ENCODE measurements around the gene VAV2.
A peak's percentile ranks its signal among the peaks of the same experiment; 100 is the strongest.
"Not testable (repeated sequence)": the region's sequence is repeated elsewhere in the genome, so short reads cannot be mapped to it uniquely, and the experiment has no call there.

VAV2 gene

GRCh38 chr9:133901184-133901835 lies 90.8 kb downstream of the VAV2 start:
- no peak overlapping the region for H2AFZ ChIP-seq (ENCODE audit: low read depth, low read length, severe bottlenecking)
- no peaks in the 10 kb centered on the region for H3K9me3 ChIP-seq (ENCODE audit: insufficient read depth, low read length)
- H3K27me3 ChIP-seq (ENCODE audit: low read length), result no peaks in the 10 kb centered on the region
- H3K9me2 ChIP-seq (replicated peaks; ENCODE audit: insufficient read depth, low read length), result no peaks in the 10 kb centered on the region
- H3K4me2 ChIP-seq (ENCODE audit: low read depth, low read length, poor library complexity, severe bottlenecking), result peak overlapping the region; percentile 44
- no peaks in the 10 kb centered on the region for H3K36me3 ChIP-seq (ENCODE audit: low read length)
- no peak overlapping the region for H3K4me3 ChIP-seq (ENCODE audit: insufficient read depth, low read length, poor library complexity, severe bottlenecking)
- H4K20me1 ChIP-seq (ENCODE audit: low read depth, low read length), result no peaks in the 10 kb centered on the region
- peak overlapping the region; percentile 75 for H3K27ac ChIP-seq (ENCODE audit: low read depth, low read length)
- peaks cover 77% of the 10 kb centered on the region for H3K79me2 ChIP-seq (ENCODE audit: insufficient read depth, low read length)
- peak overlapping the region; percentile 43 for H3K9ac ChIP-seq (ENCODE audit: low read length)
- no peak for TF ChIP-seq EZH2phosphoT487 (conservative IDR thresholded peaks at IDR 0.05; ENCODE audit: low read length)
- no peak for TF ChIP-seq CTCF (IDR thresholded peaks at IDR 0.05; ENCODE audit: insufficient read depth, low read length, poor library complexity, severe bottlenecking)
- H3F3A ChIP-seq (ENCODE audit: insufficient read depth), result 0 out of 2 replicates have a peak, but pooled peaks cover 8% of the 10 kb centered on the region

GRCh38 chr9:133897675-133898074 lies 94.4 kb downstream of the VAV2 start:
- Histone ChIP-seq H3F3A (ENCODE audit: insufficient read depth) (no peaks in the 10 kb centered on the region), H3K27me3 (ENCODE audit: low read length) (no peaks in the 10 kb centered on the region), H2AFZ (ENCODE audit: low read depth, low read length, severe bottlenecking) (no peak overlapping the region), H3K4me3 (ENCODE audit: insufficient read depth, low read length, poor library complexity, severe bottlenecking) (no peak overlapping the region), H3K36me3 (ENCODE audit: low read length) (no peaks in the 10 kb centered on the region), H3K9me3 (ENCODE audit: insufficient read depth, low read length) (no peaks in the 10 kb centered on the region), H3K27ac (ENCODE audit: low read depth, low read length) (no peak overlapping the region), H4K20me1 (ENCODE audit: low read depth, low read length) (no peaks in the 10 kb centered on the region), H3K4me2 (ENCODE audit: low read depth, low read length, poor library complexity, severe bottlenecking) (no peak overlapping the region), H3K9me2 (replicated peaks; ENCODE audit: insufficient read depth, low read length) (no peaks in the 10 kb centered on the region), H3K79me2 (ENCODE audit: insufficient read depth, low read length) (peaks cover 47% of the 10 kb centered on the region), H3K9ac (ENCODE audit: low read length) (no peak overlapping the region)
- no peak for TF ChIP-seq CTCF (IDR thresholded peaks at IDR 0.05; ENCODE audit: insufficient read depth, low read length, poor library complexity, severe bottlenecking)
- TF ChIP-seq EZH2phosphoT487 (conservative IDR thresholded peaks at IDR 0.05; ENCODE audit: low read length), result no peak

- H3K9me2 ChIP-seq (replicated peaks; ENCODE audit: insufficient read depth, low read length); H2AFZ ChIP-seq (ENCODE audit: low read depth, low read length, severe bottlenecking); H3K4me2 ChIP-seq (ENCODE audit: low read depth, low read length, poor library complexity, severe bottlenecking); H3K27ac ChIP-seq (ENCODE audit: low read depth, low read length); H3K27me3 ChIP-seq (ENCODE audit: low read length); H3K4me3 ChIP-seq (ENCODE audit: insufficient read depth, low read length, poor library complexity, severe bottlenecking); H3K9ac ChIP-seq (ENCODE audit: low read length); H4K20me1 ChIP-seq (ENCODE audit: low read depth, low read length); H3K36me3 ChIP-seq (ENCODE audit: low read length); H3F3A ChIP-seq (ENCODE audit: insufficient read depth); H3K9me3 ChIP-seq (ENCODE audit: insufficient read depth, low read length): not testable (repeated sequence)
- H3K79me2 ChIP-seq (ENCODE audit: insufficient read depth, low read length), result peaks cover 30% of the 10 kb centered on the region
Observed at GRCh38 chr9:133896007-133896406, 96.1 kb downstream of the VAV2 start.

- TF ChIP-seq EZH2phosphoT487 (conservative IDR thresholded peaks at IDR 0.05; ENCODE audit: low read length) (no peak), CTCF (IDR thresholded peaks at IDR 0.05; ENCODE audit: insufficient read depth, low read length, poor library complexity, severe bottlenecking) (no peak)
- Histone ChIP-seq H3K36me3 (ENCODE audit: low read length) (no peaks in the 10 kb centered on the region), H3K9me2 (replicated peaks; ENCODE audit: insufficient read depth, low read length) (no peaks in the 10 kb centered on the region), H3K9ac (ENCODE audit: low read length) (no peak overlapping the region), H3K9me3 (ENCODE audit: insufficient read depth, low read length) (no peaks in the 10 kb centered on the region), H3K27ac (ENCODE audit: low read depth, low read length) (no peak overlapping the region), H3F3A (ENCODE audit: insufficient read depth) (no peaks in the 10 kb centered on the region), H2AFZ (ENCODE audit: low read depth, low read length, severe bottlenecking) (no peak overlapping the region), H4K20me1 (ENCODE audit: low read depth, low read length) (no peaks in the 10 kb centered on the region), H3K79me2 (ENCODE audit: insufficient read depth, low read length) (peaks cover 31% of the 10 kb centered on the region), H3K27me3 (ENCODE audit: low read length) (no peaks in the 10 kb centered on the region), H3K4me2 (ENCODE audit: low read depth, low read length, poor library complexity, severe bottlenecking) (no peak overlapping the region), H3K4me3 (ENCODE audit: insufficient read depth, low read length, poor library complexity, severe bottlenecking) (no peak overlapping the region)
Observed at GRCh38 chr9:133895335-133895734, 96.8 kb downstream of the VAV2 start.
